Mononuclear cell (primary cell): ENCODE results near the gene ANO2. TPM values are rescaled to one million over a fixed set of nuclear protein-coding genes. Genes with fewer than 3 reads are reported as not detected.

Experiments
- H3K27me3 ChIP-seq: 2 replicates; pipeline ENCODE4 v1.6.0; 2011; ENCODE audit warnings: low read length, control low read depth; ENCODE audit not compliant: insufficient read depth
- H3K4me1 ChIP-seq: 2 replicates; pipeline ENCODE4 v1.5.1; 2011; ENCODE audit warnings: mild to moderate bottlenecking, low read length, control low read depth; ENCODE audit not compliant: insufficient read depth
- H3K4me3 ChIP-seq: 2 replicates; pipeline ENCODE4 v1.5.1; 2011; ENCODE audit warnings: mild to moderate bottlenecking, low read length, moderate library complexity
- H3K9me3 ChIP-seq: 2 replicates; pipeline ENCODE4 v1.5.1; 2011; ENCODE audit warnings: low read depth, mild to moderate bottlenecking, control low read depth, low read length
- total RNA-seq: library from RNA; depleted of rRNA; stranded (reverse); fragments of >200 nt; gene quantifications from one replicate; pipeline ENCODE4 v1.2.3, GENCODE V29; 2012

Gene ANO2
- total RNA-seq, 1 donor: 0.31 TPM

DNA sequence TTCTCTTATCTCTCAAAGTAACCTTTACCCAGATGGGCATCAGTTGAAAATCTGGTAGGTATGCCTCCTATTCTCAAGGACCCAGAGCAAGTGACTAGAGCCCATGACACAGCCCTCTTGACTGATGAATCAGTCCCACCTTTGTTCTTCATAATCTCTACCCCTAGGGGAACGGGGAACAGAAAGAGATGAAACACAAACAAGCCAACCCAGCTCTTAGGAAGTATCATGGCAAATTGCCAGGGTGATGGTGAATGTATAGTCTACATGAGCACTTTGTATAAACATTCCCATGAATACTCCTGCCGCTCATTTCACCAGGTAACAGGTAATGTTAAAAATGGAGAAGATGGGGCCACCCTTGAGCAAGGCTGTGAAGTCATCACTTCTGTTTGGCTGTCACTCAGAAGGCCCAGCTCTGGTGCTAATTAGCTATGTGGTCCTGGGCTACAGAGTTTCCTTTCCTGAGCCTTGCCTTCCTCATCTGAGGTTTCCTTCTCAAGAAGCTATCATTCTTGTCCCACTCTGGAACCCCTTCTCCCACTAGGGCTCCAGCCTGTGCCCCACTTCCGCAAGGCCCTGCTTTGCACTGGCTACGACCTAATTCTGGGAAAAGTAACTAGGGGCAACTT is 161.7 kb downstream of the ANO2 start:
- Histone ChIP-seq H3K4me1 (no peaks in the 10 kb centered on the region), H3K27me3 (no peaks in the 10 kb centered on the region), H3K4me3 (no peak overlapping the region), H3K9me3 (no peaks in the 10 kb centered on the region)

DNA sequence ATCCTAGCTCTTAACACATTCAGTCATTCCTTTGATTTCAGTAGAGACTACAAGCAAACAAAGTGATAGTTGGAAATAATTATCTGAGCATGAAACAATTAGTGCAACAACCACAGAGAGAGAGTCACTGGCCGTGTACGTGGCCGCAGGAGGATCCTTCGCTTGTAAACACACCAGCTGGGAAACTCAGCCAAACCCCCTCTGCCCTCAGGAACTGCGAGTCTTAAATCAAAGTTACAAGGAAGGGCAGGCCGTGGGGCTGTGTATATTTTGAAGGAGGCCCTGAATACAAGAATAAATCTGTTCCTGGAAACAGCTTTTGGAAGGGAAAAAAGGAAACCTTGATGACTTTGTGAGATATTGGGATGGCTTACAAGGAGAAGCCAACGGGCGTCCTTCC is 164.5 kb downstream of the ANO2 start:
- Histone ChIP-seq H3K4me1 (no peaks in the 10 kb centered on the region), H3K27me3 (no peaks in the 10 kb centered on the region), H3K4me3 (no peak overlapping the region), H3K9me3 (no peaks in the 10 kb centered on the region)

DNA sequence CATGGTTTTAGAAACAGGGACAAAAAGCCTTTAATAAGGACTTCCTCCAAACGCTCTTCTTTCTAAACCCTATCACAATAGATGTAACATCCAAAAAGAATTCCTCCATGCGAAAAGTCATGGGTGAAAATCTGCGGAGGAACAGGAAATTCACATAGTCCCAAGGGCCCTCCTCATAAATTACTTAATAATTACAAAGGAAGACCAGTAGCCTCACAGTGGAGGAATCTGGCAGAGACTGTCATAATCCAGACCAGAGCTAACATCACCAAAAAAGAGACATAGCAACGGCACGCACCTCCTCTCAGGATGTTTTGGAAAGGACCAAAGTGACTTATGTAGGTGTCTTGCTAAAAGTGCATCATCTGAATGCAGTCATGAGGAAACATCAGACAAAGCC is 165.7 kb downstream of the ANO2 start:
- Histone ChIP-seq H3K4me3 (no peak overlapping the region), H3K4me1 (no peaks in the 10 kb centered on the region), H3K9me3 (no peaks in the 10 kb centered on the region), H3K27me3 (no peaks in the 10 kb centered on the region)

DNA sequence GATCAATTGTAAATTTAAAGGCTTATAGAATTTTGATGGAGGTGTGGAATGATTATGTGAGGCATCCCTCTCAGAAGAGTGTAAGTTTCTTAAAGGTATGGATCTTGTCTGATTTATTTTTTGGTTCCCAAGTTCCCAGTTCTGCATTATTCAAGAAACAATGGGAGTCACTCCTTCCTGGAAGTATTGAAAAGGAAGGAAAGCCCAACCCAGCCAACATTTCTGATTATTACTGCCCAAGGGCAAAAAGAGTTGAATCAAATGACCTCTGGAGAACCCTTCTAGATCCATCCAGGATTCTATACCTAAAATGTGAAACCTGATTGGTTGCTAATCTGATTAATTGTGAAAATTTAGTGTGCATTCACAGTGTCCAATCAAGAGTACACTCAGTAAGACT is 166.2 kb downstream of the ANO2 start:
- H3K4me3 ChIP-seq: no peak overlapping the region
- no peaks in the 10 kb centered on the region for H3K27me3 ChIP-seq
- no peaks in the 10 kb centered on the region for H3K9me3 ChIP-seq
- H3K4me1 ChIP-seq: no peaks in the 10 kb centered on the region

DNA sequence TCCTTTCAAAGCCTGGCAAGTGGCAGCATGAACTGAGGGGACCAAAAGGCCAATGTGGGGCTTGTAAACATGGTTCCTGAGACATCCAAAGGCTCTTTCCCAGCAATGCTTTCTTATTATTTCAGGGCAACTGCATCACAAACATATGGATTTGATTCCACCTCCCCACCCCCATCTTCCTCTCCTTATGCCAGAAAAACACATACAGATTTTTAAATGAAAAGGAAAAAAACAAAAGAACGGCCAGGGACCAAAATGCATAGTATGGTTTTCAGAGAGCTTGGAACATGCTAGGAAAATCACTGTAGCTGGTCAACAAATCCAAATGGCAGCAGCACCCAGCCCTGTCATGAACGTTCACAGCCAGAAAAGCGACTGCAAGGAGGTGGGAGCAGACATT is 167.6 kb downstream of the ANO2 start:
- Histone ChIP-seq H3K9me3 (no peaks in the 10 kb centered on the region), H3K4me3 (no peak overlapping the region), H3K27me3 (no peaks in the 10 kb centered on the region), H3K4me1 (no peaks in the 10 kb centered on the region)

DNA sequence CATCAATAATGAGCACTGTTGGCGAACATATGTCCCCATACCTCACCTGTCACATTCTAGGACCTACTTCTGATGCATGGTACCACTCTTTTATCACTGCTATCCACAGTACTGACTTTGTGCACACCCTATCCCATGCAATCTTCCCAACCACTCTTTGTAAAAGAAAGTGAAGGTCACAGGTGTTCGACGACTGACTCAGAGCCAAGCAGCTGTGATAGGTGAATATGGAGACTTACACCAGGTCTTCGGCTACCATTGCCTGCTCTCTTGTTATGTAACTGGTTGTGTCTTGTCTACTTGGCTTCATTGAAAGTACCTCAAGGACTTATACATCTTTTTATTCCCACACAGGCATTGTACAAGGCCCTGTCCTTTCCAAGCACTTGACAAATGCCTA is 169.0 kb downstream of the ANO2 start:
- H3K4me1 ChIP-seq: no peaks in the 10 kb centered on the region
- H3K27me3 ChIP-seq: no peaks in the 10 kb centered on the region
- H3K4me3 ChIP-seq: no peak overlapping the region
- no peaks in the 10 kb centered on the region for H3K9me3 ChIP-seq

DNA sequence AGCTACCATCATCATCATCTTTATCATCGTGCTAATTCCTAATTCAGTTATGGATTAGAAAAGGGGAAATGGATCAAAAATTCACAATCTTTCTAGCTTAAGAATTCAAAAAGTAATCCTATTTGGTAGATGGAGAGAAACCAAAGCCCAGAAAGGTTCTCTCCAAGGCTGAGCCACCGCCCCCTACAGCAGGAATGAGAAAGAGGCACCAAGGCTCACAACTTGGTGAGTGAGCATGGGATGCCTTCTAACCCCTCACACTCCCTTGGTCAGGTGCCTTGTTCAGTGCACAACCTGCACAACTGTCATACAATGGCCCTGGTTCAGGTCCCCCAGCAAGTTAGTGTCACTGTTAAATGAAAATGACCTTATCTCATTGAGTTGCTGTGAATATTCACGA is 171.5 kb downstream of the ANO2 start:
- H3K9me3 ChIP-seq: no peaks in the 10 kb centered on the region
- H3K27me3 ChIP-seq: no peaks in the 10 kb centered on the region
- H3K4me1 ChIP-seq: no peaks in the 10 kb centered on the region
- H3K4me3 ChIP-seq: no peak overlapping the region

DNA sequence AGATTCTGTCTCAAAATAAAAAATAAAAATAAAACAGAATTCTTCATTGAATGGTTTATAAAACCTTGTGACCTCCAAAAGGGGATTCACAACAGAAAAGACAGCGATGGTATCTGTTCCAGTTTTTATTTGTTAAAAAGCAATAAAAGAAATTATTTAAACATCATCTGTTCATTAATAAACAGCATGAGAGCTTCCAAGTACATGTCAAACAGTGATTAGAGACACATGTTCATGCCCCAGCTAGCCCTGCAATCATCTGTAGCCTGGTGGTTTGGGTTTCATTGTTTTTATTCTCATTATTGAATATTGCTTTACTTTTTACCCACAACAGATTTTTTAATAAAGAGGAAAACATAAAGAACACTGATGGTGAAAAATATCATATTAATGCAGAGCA is 173.3 kb downstream of the ANO2 start:
- no peaks in the 10 kb centered on the region for H3K9me3 ChIP-seq
- no peaks in the 10 kb centered on the region for H3K4me1 ChIP-seq
- no peaks in the 10 kb centered on the region for H3K27me3 ChIP-seq
- no peak overlapping the region for H3K4me3 ChIP-seq

DNA sequence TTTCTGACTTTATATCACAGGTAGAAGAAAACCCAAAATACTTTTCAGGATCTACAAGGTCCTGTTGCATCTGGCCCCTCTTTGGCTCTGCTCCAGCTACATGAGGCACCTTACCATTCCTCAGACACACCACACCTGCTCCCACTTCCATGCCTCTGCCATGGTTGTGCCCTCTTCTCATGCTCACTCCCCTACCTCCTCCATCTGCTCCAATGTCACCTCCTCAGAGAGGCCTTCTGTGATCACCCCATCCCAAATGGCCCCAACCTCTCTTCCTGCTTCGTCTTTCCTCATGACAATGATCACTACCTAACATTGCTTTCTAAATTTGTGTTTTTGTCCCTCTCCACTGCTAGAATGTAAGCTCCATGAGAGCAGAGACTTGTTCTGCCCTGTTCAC is 174.3 kb downstream of the ANO2 start:
- no peaks in the 10 kb centered on the region for H3K9me3 ChIP-seq
- no peaks in the 10 kb centered on the region for H3K4me1 ChIP-seq
- H3K27me3 ChIP-seq: no peaks in the 10 kb centered on the region
- H3K4me3 ChIP-seq: no peak overlapping the region

DNA sequence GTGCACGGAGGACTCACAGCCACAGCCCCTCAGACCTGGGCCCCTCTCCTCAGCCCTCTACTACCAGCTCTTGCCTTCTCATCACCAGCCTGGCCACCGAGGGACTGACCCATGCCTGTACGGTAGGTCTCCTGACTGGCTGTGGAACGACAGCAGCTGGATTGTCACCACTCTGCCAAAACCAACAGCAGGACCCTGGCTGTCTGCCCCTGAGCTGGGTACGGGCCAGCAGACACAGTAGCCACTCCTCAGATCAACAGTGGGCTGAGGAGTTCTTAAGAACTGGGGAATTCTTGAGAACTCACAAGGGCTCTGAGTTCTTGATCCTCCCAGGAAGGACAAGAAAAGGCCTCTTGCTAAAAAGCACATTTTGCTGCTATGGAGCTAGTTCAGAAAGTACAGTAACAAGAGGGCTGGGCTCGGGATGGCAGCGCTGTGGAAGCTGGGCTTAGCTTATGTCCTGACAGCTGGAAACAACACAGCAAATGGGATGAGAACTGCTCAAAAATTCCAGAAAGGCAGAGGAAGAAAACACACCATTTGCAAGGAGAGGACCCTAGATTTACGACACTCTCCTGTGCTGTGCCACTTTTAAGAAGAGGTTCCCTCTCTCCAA is 176.4 kb downstream of the ANO2 start:
- Histone ChIP-seq H3K9me3 (no peaks in the 10 kb centered on the region), H3K4me3 (no peak overlapping the region), H3K27me3 (no peaks in the 10 kb centered on the region), H3K4me1 (no peaks in the 10 kb centered on the region)

DNA sequence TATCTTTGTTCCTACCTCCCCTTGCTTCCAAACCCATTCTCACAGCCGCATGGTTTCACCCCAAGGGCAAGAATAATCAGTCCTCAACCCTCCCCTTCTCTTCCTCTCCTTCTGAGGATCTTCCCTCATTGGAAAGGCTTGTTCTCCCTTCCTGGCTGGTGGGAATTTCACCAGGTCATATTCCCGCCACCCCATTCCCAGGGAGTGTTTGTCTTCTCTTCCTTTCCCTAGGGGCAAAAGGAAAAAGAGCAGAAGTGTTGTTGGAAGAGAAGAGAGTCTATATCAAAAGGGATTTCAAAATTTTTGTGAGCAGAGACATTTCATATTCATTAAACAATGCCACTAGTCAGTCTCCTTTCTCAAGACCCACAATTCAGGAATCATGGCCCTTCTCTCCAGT is 176.9 kb downstream of the ANO2 start:
- no peaks in the 10 kb centered on the region for H3K9me3 ChIP-seq
- no peaks in the 10 kb centered on the region for H3K27me3 ChIP-seq
- no peak overlapping the region for H3K4me3 ChIP-seq
- H3K4me1 ChIP-seq: no peaks in the 10 kb centered on the region

DNA sequence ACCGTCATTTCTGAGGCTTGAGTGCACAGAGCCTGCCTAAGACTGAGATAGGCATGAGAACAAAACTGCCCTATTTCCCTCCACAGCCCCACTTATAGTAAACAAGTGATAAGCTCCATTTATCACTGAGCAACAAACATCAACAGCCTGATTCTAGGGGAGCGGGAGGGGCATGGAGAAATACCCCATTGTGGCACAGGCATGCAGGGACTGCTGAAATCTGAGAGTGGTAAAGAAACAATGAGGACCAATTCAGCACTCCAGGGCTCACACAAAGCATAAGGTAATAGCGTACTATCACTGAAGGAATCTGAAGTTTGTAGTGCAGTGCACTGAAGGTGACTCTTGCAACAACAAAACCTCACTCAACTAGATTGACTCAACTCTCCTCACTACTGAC is 186.7 kb downstream of the ANO2 start:
- H3K4me3 ChIP-seq: no peak overlapping the region
- no peaks in the 10 kb centered on the region for H3K9me3 ChIP-seq
- H3K4me1 ChIP-seq: no peaks in the 10 kb centered on the region
- peaks cover 15% of the 10 kb centered on the region for H3K27me3 ChIP-seq

DNA sequence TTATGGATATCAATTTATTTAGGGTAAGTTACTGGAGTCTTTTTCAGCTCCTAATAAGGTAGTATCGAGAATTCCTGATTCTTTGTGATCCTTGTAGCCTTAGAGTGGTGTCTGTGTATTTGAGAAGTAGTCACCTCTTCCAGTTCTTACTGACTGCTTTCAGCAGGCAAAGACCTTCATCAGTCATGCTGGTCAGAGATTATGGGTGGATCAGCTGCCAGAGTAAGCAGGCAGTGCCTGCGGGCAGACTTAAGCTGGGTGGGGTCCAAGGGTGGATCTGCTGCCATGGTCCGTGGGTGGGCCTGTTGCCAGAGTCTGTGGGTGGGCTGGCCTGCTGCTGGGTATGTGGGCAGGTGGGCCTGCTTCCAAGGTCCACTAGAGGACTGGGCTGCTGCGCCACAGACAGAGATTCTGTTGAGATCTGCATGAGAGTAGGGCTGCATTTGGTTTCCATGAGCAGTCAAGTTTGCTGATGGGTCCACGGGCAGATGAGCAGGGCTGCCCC is 188.7 kb downstream of the ANO2 start:
- no peaks in the 10 kb centered on the region for H3K4me1 ChIP-seq

DNA sequence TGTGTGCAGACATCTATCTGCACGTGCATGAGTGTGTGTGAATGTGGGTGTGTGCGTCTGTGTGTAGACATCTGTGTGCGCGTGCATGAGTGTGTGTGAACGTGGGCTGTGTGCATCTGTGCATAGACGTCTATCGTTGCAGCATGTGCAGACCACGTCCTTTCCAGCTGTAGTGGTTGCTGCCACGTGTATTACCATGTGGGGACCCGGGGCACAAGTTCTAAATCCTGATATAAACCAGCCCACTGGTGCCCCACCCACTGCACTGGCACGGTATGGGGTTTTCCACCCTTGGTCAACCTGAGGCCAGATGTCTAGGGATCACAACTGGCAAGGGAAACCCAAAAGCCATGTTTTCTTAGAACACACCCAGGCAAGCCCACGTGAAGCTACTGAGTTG is 197.0 kb downstream of the ANO2 start:
- H3K27me3 ChIP-seq: no peaks in the 10 kb centered on the region

More for the DNA sequence above, 188.7 kb downstream of the ANO2 start:
- Histone ChIP-seq H3K27me3 (peaks cover 15% of the 10 kb centered on the region), H3K4me3 (no peak overlapping the region), H3K9me3 (no peaks in the 10 kb centered on the region)

DNA sequence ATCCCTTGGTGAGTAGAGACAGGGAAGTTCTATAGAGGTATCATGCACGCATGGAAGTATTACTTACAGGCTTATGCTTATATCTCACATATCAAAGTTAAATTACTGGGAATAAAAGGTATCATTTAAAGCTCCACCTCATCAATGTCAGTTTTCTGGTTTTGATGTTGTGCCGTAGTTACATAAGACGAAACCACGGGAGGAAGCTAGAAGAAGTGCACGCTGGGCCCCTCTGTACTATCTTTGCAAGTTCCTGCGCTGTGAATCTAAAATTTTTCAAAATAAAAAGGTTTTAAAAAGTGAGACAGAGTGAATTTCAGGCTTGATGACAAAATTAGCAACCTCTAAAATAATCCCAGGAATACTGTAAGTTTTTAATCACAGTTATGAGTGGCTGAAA is 198.1 kb downstream of the ANO2 start:
- Histone ChIP-seq H3K4me3 (no peak overlapping the region), H3K4me1 (no peaks in the 10 kb centered on the region)

More for the DNA sequence above, 197.0 kb downstream of the ANO2 start:
- no peaks in the 10 kb centered on the region for H3K4me1 ChIP-seq
- H3K9me3 ChIP-seq: no peaks in the 10 kb centered on the region
- no peak overlapping the region for H3K4me3 ChIP-seq

More for the DNA sequence above, 198.1 kb downstream of the ANO2 start:
- no peaks in the 10 kb centered on the region for H3K9me3 ChIP-seq
- H3K27me3 ChIP-seq: no peaks in the 10 kb centered on the region
